ENCODE measurements around the gene PLP2. TPM values are rescaled to one million over a fixed set of nuclear protein-coding genes. Genes with fewer than 3 reads are reported as not detected.

Gene PLP2
- total and polyA plus RNA-seq, 2 of the 13 experiments (the other 11 are each of a cell fraction or from before 2014, with no cell fraction given): 0.40 to 3.6 TPM

DNA sequence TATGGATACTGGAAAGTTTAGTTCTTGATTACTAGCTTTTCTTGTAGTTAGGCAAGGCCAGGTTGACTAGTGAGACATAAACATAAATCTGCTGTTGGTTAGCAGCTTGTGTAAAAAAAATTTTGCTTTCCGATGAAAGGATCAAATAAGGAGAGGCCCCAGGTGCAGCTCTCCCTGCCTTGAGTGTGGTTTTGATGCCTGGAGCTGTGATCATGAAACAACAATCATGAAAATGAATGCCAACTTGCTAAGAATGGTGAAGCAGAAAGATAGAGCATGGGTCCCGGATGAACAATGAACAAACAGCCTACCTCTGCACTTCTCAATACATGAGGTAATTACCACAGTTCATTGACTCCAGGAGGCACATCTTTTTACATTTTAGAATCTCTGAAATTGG is 42.7 kb downstream of the PLP2 start (continued):
- TF ChIP-seq, protein P1, sequence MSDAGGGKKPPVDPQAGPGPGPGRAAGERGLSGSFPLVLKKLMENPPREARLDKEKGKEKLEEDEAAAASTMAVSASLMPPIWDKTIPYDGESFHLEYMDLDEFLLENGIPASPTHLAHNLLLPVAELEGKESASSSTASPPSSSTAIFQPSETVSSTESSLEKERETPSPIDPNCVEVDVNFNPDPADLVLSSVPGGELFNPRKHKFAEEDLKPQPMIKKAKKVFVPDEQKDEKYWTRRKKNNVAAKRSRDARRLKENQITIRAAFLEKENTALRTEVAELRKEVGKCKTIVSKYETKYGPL (CRISPR knock-in tag; IDR thresholded peaks at IDR 0.05): no peak
- no peak for TF ChIP-seq SNAI1 (CRISPR knock-in tag; IDR thresholded peaks at IDR 0.05; ENCODE audit: borderline replicate concordance)
- no peak for TF ChIP-seq TCF7L2 (IDR thresholded peaks at IDR 0.05; ENCODE audit: low read depth, low read length)
- no peak for TF ChIP-seq PAWR (CRISPR knock-in tag; IDR thresholded peaks at IDR 0.05; ENCODE audit: borderline replicate concordance)
- no peak for TF ChIP-seq SYNCRIP (IDR thresholded peaks at IDR 0.05; ENCODE audit: insufficient read depth, low read depth, low read length)
- no peak for TF ChIP-seq ZNF768 (CRISPR knock-in tag; IDR thresholded peaks at IDR 0.05)
- TF ChIP-seq ZNF674 (CRISPR knock-in tag; IDR thresholded peaks at IDR 0.05; ENCODE audit: low read depth): no peak

DNA sequence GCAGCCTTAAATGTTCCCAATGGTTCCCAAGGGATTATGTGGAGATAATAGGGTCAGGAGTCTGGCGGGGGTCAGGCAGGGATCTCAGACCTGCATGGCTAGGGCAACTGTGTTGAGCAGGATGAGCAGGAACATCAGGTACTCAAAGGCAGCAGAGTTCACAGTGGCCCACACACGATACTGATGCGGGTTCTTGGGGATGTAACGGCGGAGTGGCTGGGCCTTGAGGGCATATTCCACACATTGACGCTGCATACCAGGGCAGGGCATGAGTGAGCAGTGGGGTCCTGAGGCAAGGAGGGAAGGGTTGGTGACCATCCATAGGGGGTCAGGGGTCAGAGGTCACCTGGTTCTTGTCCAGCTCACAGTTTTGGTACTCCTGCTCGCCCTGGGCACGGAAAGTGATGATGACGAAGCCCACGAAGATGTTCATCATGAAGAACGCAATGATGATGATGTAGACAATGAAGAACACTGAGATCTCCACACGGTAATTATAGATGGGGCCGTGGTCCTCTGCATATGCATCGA is 43.4 kb downstream of the PLP2 start:
- Histone ChIP-seq H3K4me2 (ENCODE audit: low read depth, low read length) (no peak overlapping the region), H3K27ac (ENCODE audit: extremely low read length, insufficient read depth, low read length) (no peak overlapping the region), H3K27me3 (ENCODE audit: control insufficient read depth in 1 of 2, insufficient read depth in 2 of 2, low read length in 2 of 2) (no peaks in the 10 kb centered on the region), H3K4me1 (ENCODE audit: insufficient read depth, low read length) (no peaks in the 10 kb centered on the region), H3K4me3 (replicated peaks in 1 of 3; ENCODE audit: insufficient read depth in 1 of 3, low read depth in 2 of 3, low read length in 3 of 3) (no peak overlapping the region), H3K36me3 (replicated peaks in 1 of 2; ENCODE audit: control insufficient read depth in 1 of 2, insufficient read depth in 2 of 2, low read length in 2 of 2) (no peaks in the 10 kb centered on the region), H3K9me3 (ENCODE audit: low read length) (no peaks in the 10 kb centered on the region), H3K9ac (ENCODE audit: insufficient read depth, low read depth, low read length) (no peak overlapping the region), H2AFZ (ENCODE audit: low read length) (no peak overlapping the region), H4K20me1 (ENCODE audit: insufficient read depth, low read length) (no peaks in the 10 kb centered on the region), H3K79me2 (ENCODE audit: insufficient read depth, low read length) (no peaks in the 10 kb centered on the region)
- no peak for FAIRE-seq
- ChIA-PET POLR2A (no interaction called here), CTCF (ENCODE audit: low intra/inter-chr PET ratio, low total read pairs) (no interaction called here)
- 20% methylated on average over 7 of the region's 14 CpGs for WGBS (ENCODE audit: low lambda C conversion rate)
- BruUV-seq (replicated peaks): no TSS peak
- no peak for DNase-seq (ENCODE audit: low spot score)
- TF ChIP-seq, protein P2, sequence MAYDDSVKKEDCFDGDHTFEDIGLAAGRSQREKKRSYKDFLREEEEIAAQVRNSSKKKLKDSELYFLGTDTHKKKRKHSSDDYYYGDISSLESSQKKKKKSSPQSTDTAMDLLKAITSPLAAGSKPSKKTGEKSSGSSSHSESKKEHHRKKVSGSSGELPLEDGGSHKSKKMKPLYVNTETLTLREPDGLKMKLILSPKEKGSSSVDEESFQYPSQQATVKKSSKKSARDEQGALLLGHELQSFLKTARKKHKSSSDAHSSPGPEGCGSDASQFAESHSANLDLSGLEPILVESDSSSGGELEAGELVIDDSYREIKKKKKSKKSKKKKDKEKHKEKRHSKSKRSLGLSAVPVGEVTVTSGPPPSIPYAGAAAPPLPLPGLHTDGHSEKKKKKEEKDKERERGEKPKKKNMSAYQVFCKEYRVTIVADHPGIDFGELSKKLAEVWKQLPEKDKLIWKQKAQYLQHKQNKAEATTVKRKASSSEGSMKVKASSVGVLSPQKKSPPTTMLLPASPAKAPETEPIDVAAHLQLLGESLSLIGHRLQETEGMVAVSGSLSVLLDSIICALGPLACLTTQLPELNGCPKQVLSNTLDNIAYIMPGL (CRISPR knock-in tag; IDR thresholded peaks at IDR 0.05; ENCODE audit: borderline replicate concordance in 1 of 2, low read depth in 1 of 2): no peak
- TF ChIP-seq, protein P3, sequence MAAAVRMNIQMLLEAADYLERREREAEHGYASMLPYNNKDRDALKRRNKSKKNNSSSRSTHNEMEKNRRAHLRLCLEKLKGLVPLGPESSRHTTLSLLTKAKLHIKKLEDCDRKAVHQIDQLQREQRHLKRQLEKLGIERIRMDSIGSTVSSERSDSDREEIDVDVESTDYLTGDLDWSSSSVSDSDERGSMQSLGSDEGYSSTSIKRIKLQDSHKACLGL (CRISPR knock-in tag; IDR thresholded peaks at IDR 0.05): no peak
- no peak for TF ChIP-seq ZNF234 (CRISPR knock-in tag; conservative IDR thresholded peaks at IDR 0.05)
- TF ChIP-seq ZNF776 (CRISPR knock-in tag; IDR thresholded peaks at IDR 0.05): no peak
- TF ChIP-seq ZFP62 (CRISPR knock-in tag; IDR thresholded peaks at IDR 0.05): no peak
- TF ChIP-seq NFRKB (IDR thresholded peaks at IDR 0.05): no peak
- no peak for TF ChIP-seq ZFAT (CRISPR knock-in tag; conservative IDR thresholded peaks at IDR 0.05)
- TF ChIP-seq, protein P4, sequence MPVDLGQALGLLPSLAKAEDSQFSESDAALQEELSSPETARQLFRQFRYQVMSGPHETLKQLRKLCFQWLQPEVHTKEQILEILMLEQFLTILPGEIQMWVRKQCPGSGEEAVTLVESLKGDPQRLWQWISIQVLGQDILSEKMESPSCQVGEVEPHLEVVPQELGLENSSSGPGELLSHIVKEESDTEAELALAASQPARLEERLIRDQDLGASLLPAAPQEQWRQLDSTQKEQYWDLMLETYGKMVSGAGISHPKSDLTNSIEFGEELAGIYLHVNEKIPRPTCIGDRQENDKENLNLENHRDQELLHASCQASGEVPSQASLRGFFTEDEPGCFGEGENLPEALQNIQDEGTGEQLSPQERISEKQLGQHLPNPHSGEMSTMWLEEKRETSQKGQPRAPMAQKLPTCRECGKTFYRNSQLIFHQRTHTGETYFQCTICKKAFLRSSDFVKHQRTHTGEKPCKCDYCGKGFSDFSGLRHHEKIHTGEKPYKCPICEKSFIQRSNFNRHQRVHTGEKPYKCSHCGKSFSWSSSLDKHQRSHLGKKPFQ (CRISPR knock-in tag; IDR thresholded peaks at IDR 0.05; ENCODE audit: insufficient replicate concordance): no peak
- TF ChIP-seq ZNF572 (CRISPR knock-in tag; IDR thresholded peaks at IDR 0.05): no peak
- no peak for TF ChIP-seq MBD4 (IDR thresholded peaks at IDR 0.05; ENCODE audit: borderline replicate concordance, low read length)
- in situ Hi-C loops (cut with HindIII; ENCODE audit: extremely low pct_ligation_motif_present, low pct_unique_long_range_greater_than_20kb) (no loop called here), intact Hi-C loops (cut with micrococcal nuclease; ENCODE audit: unreplicated experiment) (no loop called here)
- no peak for ATAC-seq
